ENCODE data around the gene STX11. TPM values are rescaled to one million over a fixed set of nuclear protein-coding genes. Genes with fewer than 3 reads are reported as not detected.

STX11 gene
- total RNA-seq, 1 experiment from 2014 or later: 0.69 TPM

- TF ChIP-seq SP1 (IDR thresholded peaks at IDR 0.05; ENCODE audit: low read depth) (no peak), MAX (IDR thresholded peaks at IDR 0.05) (no peak), FOSL1 (IDR thresholded peaks at IDR 0.05; ENCODE audit: low read depth) (no peak), POLR2A (IDR thresholded peaks at IDR 0.05; ENCODE audit: borderline replicate concordance, extremely low read depth, insufficient read depth, insufficient read length) (no peak), ZFX (IDR thresholded peaks at IDR 0.05) (no peak), REST (IDR thresholded peaks at IDR 0.05; ENCODE audit: low read depth) (no peak), CEBPB (IDR thresholded peaks at IDR 0.05; ENCODE audit: low read depth) (no peak), YY1 (IDR thresholded peaks at IDR 0.05; ENCODE audit: extremely low read depth, insufficient replicate concordance, low read depth, low read length) (no peak), CTCF (IDR thresholded peaks at IDR 0.05 in 2 of 3, conservative IDR thresholded peaks at IDR 0.05 in 1 of 3; ENCODE audit: borderline replicate concordance in 1 of 3, insufficient read depth in 1 of 3, low read depth in 2 of 3, low read length in 2 of 3) (no peak), ZNF274 (IDR thresholded peaks at IDR 0.05; ENCODE audit: low read depth, low read length) (no peak), POLR2AphosphoS5 (IDR thresholded peaks at IDR 0.05; ENCODE audit: low read depth, low read length) (no peak)
- POLR2A ChIA-PET: no interaction called here
- Histone ChIP-seq H4K20me1 (ENCODE audit: insufficient read depth) (no peaks in the 10 kb centered on the region), H3K27ac (ENCODE audit: low read depth, low read length) (no peak overlapping the region), H3K36me3 (ENCODE audit: control insufficient read depth in 1 of 2, insufficient read depth in 2 of 2, low read length in 2 of 2) (no peaks in the 10 kb centered on the region), H3K4me2 (ENCODE audit: low read length) (no peak overlapping the region), H3K9ac (ENCODE audit: low read length) (no peak overlapping the region), H3K27me3 (ENCODE audit: insufficient read depth, low read length) (no peaks in the 10 kb centered on the region), H3K79me2 (ENCODE audit: insufficient read depth, low read length) (no peaks in the 10 kb centered on the region), H3K4me3 (replicated peaks in 1 of 2; ENCODE audit: low read depth in 1 of 2, low read length in 2 of 2) (no peak overlapping the region), H2AFZ (ENCODE audit: low read depth, low read length, poor library complexity, severe bottlenecking) (no peak overlapping the region), H3K4me1 (ENCODE audit: control insufficient read depth in 1 of 2, insufficient read depth in 2 of 2, low read length in 2 of 2) (no peaks in the 10 kb centered on the region), H3K9me3 (ENCODE audit: control insufficient read depth in 1 of 2, insufficient read depth in 1 of 2, low read depth in 1 of 2, low read length in 2 of 2) (no peaks in the 10 kb centered on the region), H3K9me2 (ENCODE audit: insufficient read depth) (no peaks in the 10 kb centered on the region; the same call in 1 of the 2 replicates)
- no peak for DNase-seq (ENCODE audit: low read depth, low spot score)
- intact Hi-C loops (cut with micrococcal nuclease): no loop called here
- ATAC-seq: no peak
- CTCF ChIA-PET: no interaction called here
- BruUV-seq (replicated peaks): no TSS peak
- RAD21 ChIA-PET (ENCODE audit: low non-redundant PET in 1 of 2, low total read pairs in 2 of 2, uncharacterized antibody in 2 of 2, unreplicated experiment in 2 of 2): no interaction called here
Measured at GRCh38 chr6:144186817-144187625, 36.7 kb downstream of the STX11 start.
